Muscle of leg (tissue), 16 donors: ENCODE results near the gene CREBBP. TPM values are rescaled to one million over a fixed set of nuclear protein-coding genes. Genes with fewer than 3 reads are reported as not detected.
"Not testable (repeated sequence)": the region's sequence is repeated elsewhere in the genome, so short reads cannot be mapped to it uniquely, and the experiment has no call there.

Experiments used
- DNase-seq: peaks from one replicate; pipeline ENCODE4 v3.0.0; 2013
- H3K27ac ChIP-seq: one replicate; pipeline ENCODE4 v1.5.1; 2013; ENCODE audit warnings: mild to moderate bottlenecking, low read length, control low read depth
- H3K27me3 ChIP-seq: one replicate; pipeline ENCODE4 v1.6.1; 2013; ENCODE audit warnings: low read length; ENCODE audit not compliant: control insufficient read depth, insufficient read depth
- H3K36me3 ChIP-seq: one replicate; pipeline ENCODE4 v1.6.1; 2013; ENCODE audit warnings: low read length; ENCODE audit not compliant: control insufficient read depth, insufficient read depth
- H3K4me1 ChIP-seq: one replicate; pipeline ENCODE4 v1.6.1; 2013; ENCODE audit warnings: low read length; ENCODE audit not compliant: control insufficient read depth, insufficient read depth
- H3K4me3 ChIP-seq: one replicate; pipeline ENCODE4 v1.5.1; 2013; ENCODE audit warnings: low read length, control low read depth
- H3K9me3 ChIP-seq: replicated peaks from 2 replicates; pipeline ENCODE4 v1.6.1; 2013; ENCODE audit warnings: low read depth, low read length; ENCODE audit not compliant: control insufficient read depth
- WGBS: methylation state at CpG from one replicate; pipeline ENCODE4 v1.1.5; 2013; ENCODE audit warnings: missing lambda C conversion rate; ENCODE audit not compliant: insufficient coverage; 5-methylcytosine and 5-hydroxymethylcytosine counted together
- long read RNA-seq, 11 donors: transcript quantifications; one replicate each; lab custom pipeline, GENCODE V29; 2026
- polyA plus RNA-seq, 8 donors: library from polyadenylated mRNA; unstranded; fragments of 120-200 nt; gene quantifications; one replicate each; pipeline versions ENCODE4 v1.2.1 to v1.2.3, GENCODE V29; 2013; ENCODE audit warnings: inconsistent platforms in 1 of 8, low replicate concordance in 1 of 8; ENCODE audit not compliant: insufficient read length in 8 of 8, insufficient read depth in 1 of 8
- total RNA-seq: library from RNA; stranded (reverse); fragments of 120-200 nt; gene quantifications from one replicate; pipeline ENCODE4 v1.2.4, GENCODE V29; 2013

The CREBBP gene
- total RNA-seq: 26.4 TPM
- 10 to 100 TPM; 31.1 to 54.2 (median 44.9) TPM for polyA plus RNA-seq
- long read RNA-seq, donor 1, partial matches to known transcripts: 0 of 2 reads
- long read RNA-seq, donor 1, other reads (novel, unspliced or antisense): 0 of 2 reads
- long read RNA-seq, donor 2: 0 reads
- long read RNA-seq, donor 3, partial matches to known transcripts: 22 of 23 reads
- long read RNA-seq, donor 3, other reads (novel, unspliced or antisense): 0 of 23 reads
- long read RNA-seq, donor 4, partial matches to known transcripts: 0 of 2 reads
- long read RNA-seq, donor 4, other reads (novel, unspliced or antisense): 0 of 2 reads
- long read RNA-seq, donor 5, transcript CREBBP-204 (3 exons, 548 nt): major isoform, 7 of 35 reads
- long read RNA-seq, donor 5, partial matches to known transcripts: 26 of 35 reads
- long read RNA-seq, donor 5, other reads (novel, unspliced or antisense): 0 of 35 reads
- long read RNA-seq, donor 6, partial matches to known transcripts: 7 of 11 reads
- long read RNA-seq, donor 6, other reads (novel, unspliced or antisense): 0 of 11 reads
- long read RNA-seq, donor 7, partial matches to known transcripts: 5 of 12 reads
- long read RNA-seq, donor 7, other reads (novel, unspliced or antisense): 0 of 12 reads
- long read RNA-seq, donor 8, transcript CREBBP-204 (3 exons, 548 nt): major isoform, 5 of 11 reads
- long read RNA-seq, donor 8, partial matches to known transcripts: 5 of 11 reads
- long read RNA-seq, donor 8, other reads (novel, unspliced or antisense): 0 of 11 reads
- long read RNA-seq, donor 9, partial matches to known transcripts: 0 of 6 reads
- long read RNA-seq, donor 9, other reads (novel, unspliced or antisense): 0 of 6 reads
- long read RNA-seq, donor 10, partial matches to known transcripts: 5 of 10 reads
- long read RNA-seq, donor 10, other reads (novel, unspliced or antisense): 0 of 10 reads
- long read RNA-seq, donor 11, partial matches to known transcripts: 13 of 17 reads
- long read RNA-seq, donor 11, other reads (novel, unspliced or antisense): 0 of 17 reads

- H3K9me3 ChIP-seq: no peaks in the 10 kb centered on the region
- peak within 1 kb of the TSS; percentile 71 for H3K4me3 ChIP-seq
- 2% methylated on average over 81 of the region's 96 CpGs for WGBS
- peaks cover 24% of the 10 kb centered on the region for H3K4me1 ChIP-seq
- peaks cover 8% of the 10 kb centered on the region for H3K36me3 ChIP-seq
- no peaks in the 10 kb centered on the region for H3K27me3 ChIP-seq
- peak; percentile 97 for DNase-seq
- peak within 1 kb of the TSS; percentile 35 for H3K27ac ChIP-seq
These were observed at the start of gene CREBBP for GRCh38 chr16:3880623-3881498. Gene CREBBP (minus strand): TSS chr16:3880713. CDS start chr16:3879916, 797 bp downstream.

- not testable (repeated sequence) for H3K27ac ChIP-seq, H3K36me3 ChIP-seq, H3K27me3 ChIP-seq, H3K4me3 ChIP-seq, DNase-seq, H3K4me1 ChIP-seq, H3K9me3 ChIP-seq
- WGBS: no CpG with 5 or more reads among the region's 2 CpGs
These were observed 46.6 kb upstream of the CREBBP start for GRCh38 chr16:3927147-3927546.

- peaks cover 4% of the 10 kb centered on the region for H3K9me3 ChIP-seq
- DNase-seq: no peak
- H3K4me3 ChIP-seq: no peak overlapping the region
- no peaks in the 10 kb centered on the region for H3K27me3 ChIP-seq
- H3K4me1 ChIP-seq: no peaks in the 10 kb centered on the region
- H3K36me3 ChIP-seq: no peaks in the 10 kb centered on the region
- H3K27ac ChIP-seq: no peak overlapping the region
These were observed 44.2 kb upstream of the CREBBP start for GRCh38 chr16:3924763-3925162.

DNA sequence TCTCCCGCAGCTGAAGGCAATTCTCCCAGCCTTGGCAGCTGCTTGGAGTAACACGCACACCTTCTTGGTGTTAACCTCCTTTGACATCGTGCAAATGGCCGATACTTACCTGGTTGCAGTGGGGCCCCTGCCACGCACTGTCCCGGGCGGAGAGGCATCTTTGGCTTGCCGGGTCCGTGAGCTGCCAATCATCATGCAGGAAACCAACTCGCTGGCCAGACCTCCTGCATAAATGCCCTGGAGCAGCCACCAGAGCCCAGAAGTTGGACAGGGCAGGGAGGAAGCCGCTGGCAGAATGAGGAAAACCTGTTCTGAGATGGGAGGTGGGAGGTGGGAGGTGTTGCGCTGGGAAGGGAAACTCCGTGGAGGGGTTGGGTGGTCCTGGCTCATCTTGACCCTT is 41.7 kb upstream of the CREBBP start:
- Histone ChIP-seq H3K4me3 (no peak overlapping the region), H3K27me3 (no peaks in the 10 kb centered on the region), H3K27ac (no peak overlapping the region), H3K36me3 (no peaks in the 10 kb centered on the region), H3K4me1 (no peaks in the 10 kb centered on the region), H3K9me3 (peaks cover 12% of the 10 kb centered on the region)
- DNase-seq: no peak
- 61% methylated on average over 13 of the region's 13 CpGs for WGBS

DNA sequence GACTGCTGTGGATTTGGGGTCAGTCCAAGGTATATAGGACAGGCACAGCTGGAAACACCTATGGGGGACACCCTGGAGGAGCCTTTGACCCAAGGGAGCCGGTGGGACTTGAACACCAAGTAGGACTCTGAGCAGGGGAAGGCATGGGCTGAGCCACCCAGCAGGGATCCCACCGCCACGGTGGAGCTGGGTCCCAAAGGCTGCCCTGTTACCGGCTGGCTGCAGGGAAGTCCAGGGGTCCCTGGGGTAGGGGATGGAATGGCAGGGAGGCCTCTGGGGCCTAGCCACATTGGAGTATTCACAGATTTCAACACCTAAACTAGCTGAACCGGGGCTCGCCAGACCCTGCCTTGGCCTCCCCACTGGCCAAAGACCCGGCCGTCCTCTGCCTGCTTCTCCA is 39.7 kb upstream of the CREBBP start:
- WGBS: 78% methylated on average over 8 of the region's 8 CpGs
- no peaks in the 10 kb centered on the region for H3K36me3 ChIP-seq
- no peak for DNase-seq
- no peak overlapping the region for H3K27ac ChIP-seq
- H3K9me3 ChIP-seq: peaks cover 12% of the 10 kb centered on the region
- H3K4me3 ChIP-seq: no peak overlapping the region
- H3K4me1 ChIP-seq: peaks cover 3% of the 10 kb centered on the region
- H3K27me3 ChIP-seq: no peaks in the 10 kb centered on the region

- Histone ChIP-seq H3K27ac (no peak overlapping the region), H3K27me3 (no peaks in the 10 kb centered on the region), H3K36me3 (no peaks in the 10 kb centered on the region), H3K4me1 (peaks cover 3% of the 10 kb centered on the region), H3K4me3 (no peak overlapping the region), H3K9me3 (peaks cover 12% of the 10 kb centered on the region)
- no peak for DNase-seq
- 0% methylated on average over 1 of the region's 6 CpGs for WGBS
These were observed 38.9 kb upstream of the CREBBP start for GRCh38 chr16:3919413-3919812.

DNA sequence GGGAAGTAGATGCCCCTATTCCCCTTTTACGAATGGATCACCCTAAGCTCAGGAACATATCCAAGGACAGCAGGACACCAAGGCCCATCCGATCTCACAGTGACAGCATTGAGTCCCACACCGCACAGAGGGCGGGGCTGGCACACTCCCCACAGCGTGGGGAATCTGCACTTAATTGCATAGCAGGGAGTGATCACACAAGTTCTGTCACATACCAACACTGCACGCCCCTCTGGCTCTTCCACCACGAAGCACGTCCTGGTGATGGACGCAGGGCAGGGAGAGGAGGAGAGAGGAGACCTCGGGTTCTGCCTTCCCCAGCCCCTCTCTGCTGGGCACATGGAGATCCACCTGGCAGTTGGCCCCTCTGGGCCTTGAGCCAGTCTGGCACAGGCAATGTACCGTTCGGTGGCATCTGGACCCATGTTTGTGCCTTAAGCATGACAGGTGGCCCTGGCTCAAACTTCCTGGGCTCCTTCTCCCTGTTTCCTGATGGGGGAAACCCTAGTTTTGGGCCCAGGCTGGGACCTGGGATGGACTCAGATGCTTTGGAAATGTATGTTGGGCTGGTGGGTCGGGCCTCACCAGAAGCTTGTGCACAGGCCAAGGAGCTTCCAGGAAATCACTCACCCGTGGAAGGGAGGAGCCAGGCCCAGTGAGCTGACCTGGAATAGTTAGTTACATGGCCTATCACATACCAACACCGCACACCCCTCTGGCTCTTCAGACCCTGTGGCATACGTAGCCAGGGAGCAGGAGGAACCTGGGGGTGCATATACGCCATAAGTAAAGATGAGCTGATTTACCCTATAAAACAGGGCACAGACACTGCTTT is 35.1 kb upstream of the CREBBP start:
- Histone ChIP-seq H3K9me3 (peaks cover 12% of the 10 kb centered on the region), H3K36me3 (no peaks in the 10 kb centered on the region), H3K27me3 (peaks cover 3% of the 10 kb centered on the region), H3K27ac (no peak overlapping the region), H3K4me1 (peaks cover 3% of the 10 kb centered on the region), H3K4me3 (no peak overlapping the region)
- no peak for DNase-seq
- WGBS: 78% methylated on average over 9 of the region's 17 CpGs

DNA sequence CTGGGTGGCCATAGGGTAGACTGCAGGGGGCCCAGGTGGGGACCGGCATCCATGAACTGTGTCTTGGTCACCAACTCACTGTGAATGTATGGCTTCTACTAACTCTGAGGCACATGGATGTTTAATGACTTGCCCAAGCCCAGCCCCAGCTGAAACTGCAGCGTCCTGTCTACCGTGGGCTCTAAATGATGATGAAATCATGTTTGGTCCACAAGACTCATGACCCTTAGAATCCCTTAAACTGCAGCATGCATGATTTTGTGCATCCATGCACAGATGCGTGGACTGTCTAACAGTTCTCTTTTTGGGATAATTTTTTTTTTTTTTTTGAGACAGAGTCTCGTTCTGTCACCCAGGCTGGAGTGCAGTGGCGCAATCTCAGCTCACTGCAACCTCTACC is 32.4 kb upstream of the CREBBP start:
- WGBS: 71% methylated on average over 3 of the region's 6 CpGs
- Histone ChIP-seq H3K4me1 (peaks cover 3% of the 10 kb centered on the region), H3K36me3 (no peaks in the 10 kb centered on the region), H3K27ac (no peak overlapping the region), H3K4me3 (no peak overlapping the region), H3K27me3 (peaks cover 3% of the 10 kb centered on the region), H3K9me3 (no peaks in the 10 kb centered on the region)
- no peak for DNase-seq

- Histone ChIP-seq H3K27ac (no peak overlapping the region), H3K4me3 (no peak overlapping the region), H3K9me3 (no peaks in the 10 kb centered on the region), H3K4me1 (peaks cover 3% of the 10 kb centered on the region), H3K36me3 (no peaks in the 10 kb centered on the region), H3K27me3 (peaks cover 4% of the 10 kb centered on the region)
- 88% methylated on average over 10 of the region's 12 CpGs for WGBS
- no peak for DNase-seq
These were observed 31.9 kb upstream of the CREBBP start for GRCh38 chr16:3912373-3912772.
